ENCODE data around the gene AHSA1.

Gene AHSA1

GRCh38 chr14:77509366-77509765 is 51.5 kb downstream of the AHSA1 start:
- no peak for DNase-seq (ENCODE audit: low read depth)

GRCh38 chr14:77511486-77512162 is 53.7 kb downstream of the AHSA1 start:
- no peak for DNase-seq (ENCODE audit: low read depth)

- DNase-seq (ENCODE audit: low read depth): no peak
Observed at GRCh38 chr14:77516126-77516525, 58.2 kb downstream of the AHSA1 start.

Measured in stromal cell of bone marrow (primary cell).